ENCODE measurements around the gene GLRA3.

GRCh38 chr4:174864031-174864430 is 35.0 kb upstream of the GLRA3 start:
- TF ChIP-seq CTCF (IDR thresholded peaks at IDR 0.05) (no peak), POLR2A (IDR thresholded peaks at IDR 0.05) (no peak)
